ENCODE data around the gene SALL4.

The SALL4 gene

DNA sequence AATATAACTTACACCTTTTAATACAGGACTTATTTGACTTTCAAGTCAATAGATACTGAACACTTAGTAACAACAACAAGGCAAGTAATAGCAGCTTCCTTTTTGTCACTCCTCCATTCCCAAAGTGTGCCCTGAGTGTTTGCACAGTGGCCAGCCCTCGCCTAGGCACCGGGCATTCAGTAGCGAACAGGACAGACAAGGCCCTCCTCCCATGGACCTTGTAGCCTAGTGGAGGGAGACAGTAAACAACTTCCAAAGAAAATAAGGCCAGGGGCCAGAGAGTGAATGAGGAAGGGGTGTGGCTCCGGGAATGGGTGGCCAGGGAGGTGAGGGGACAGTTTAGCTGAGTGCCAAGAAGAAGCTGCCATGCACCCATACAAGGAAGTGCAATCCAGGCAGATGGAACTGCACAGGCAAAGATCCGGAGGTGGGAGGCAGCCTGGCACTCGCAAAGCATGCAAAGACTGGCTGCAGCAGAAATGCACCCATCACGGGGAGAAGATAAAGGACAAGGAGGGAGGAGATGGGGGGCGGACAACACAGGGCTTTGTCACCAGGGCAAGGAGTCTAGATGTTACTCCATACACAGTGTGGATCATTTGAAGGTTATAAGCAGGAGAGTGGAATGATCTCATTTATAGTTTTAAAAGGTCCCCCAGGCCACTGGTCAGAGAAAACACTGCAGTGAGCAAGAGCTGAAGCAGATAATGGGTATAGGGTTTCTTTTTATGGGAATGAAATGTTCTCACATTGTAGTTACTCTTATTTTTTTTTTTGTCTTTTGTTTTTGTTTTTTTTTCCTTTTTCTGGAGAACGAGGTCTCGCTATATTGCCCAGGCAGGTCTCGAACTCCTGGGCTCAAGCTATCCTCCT, 66.4 kb downstream of the SALL4 start:
- no peak for DNase-seq (ENCODE audit: low read depth)

DNA sequence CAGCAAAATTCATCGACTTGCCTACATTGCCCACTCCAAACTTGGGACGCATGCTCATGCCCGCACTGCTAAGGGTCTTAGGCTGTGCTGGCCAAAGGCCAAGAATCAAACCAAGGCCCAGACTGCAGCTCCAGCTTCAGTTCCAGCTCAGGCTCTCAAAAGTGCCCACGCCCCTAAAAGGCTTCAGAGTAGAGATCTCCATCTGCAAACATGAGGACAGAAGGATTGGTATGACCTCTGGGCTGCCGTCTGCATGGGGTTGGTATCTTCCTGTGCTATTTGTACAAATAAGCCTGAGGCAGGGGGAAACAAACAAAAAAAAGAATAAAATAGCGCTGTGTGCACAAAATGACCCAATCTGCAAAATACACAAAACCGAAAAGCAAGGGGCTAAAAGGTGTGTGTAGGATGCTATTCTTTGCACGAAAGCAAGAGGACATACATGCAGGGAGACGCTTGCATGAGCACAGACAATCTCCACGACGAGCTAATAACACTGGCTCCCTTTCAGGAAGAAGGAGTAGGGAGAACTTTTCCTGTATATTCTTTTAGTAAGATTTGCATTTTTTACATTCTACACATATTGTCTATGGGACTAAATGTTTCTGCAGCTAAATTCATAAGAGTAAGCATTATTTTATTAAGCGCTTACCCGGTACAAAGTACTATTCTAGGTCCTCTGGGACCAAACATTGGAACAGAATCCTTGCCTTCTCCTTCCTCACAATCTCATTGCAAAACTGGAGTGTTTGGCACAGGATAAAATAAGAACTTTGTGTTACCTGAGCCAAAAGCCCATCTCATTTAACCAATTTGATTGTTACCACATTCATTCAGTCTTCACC, 67.2 kb downstream of the SALL4 start:
- DNase-seq (ENCODE audit: low read depth) = no peak

DNA sequence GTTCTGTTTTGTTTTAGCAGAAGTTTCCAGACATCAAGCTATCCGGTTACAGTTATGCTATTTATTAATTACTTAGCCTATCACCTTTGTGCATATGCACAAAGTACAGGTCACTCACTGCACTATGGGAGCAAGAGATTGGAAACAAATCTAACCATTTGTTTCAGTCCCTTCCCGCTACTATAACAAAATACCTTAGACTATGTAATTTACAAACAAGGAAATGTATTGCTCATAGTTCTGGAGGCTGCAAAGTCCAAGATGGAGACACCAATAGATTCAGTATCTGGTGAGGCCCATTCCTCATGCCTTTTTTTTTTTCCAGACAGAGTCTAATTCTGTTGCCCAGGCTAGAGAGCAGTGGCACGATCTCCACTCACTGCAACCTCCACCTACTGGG, 69.3 kb downstream of the SALL4 start:
- DNase-seq (ENCODE audit: low read depth) = no peak

Data from ELR (cell line).